HCT116 (cell line): Measurements from ENCODE around the gene OLAH. TPM values are rescaled to one million over a fixed set of nuclear protein-coding genes. Genes with fewer than 3 reads are reported as not detected.

Experiments
- ATAC-seq: fragments of 200-7000 bp; cut with Tn5 transposase; 2 replicates; pipeline ENCODE4 v1.9.1; 2020; ENCODE audit warnings: mild to moderate bottlenecking, moderate library complexity
- BruUV-seq: library from RNA; stranded (reverse); fragments of 400-500 nt; replicated peaks from 2 replicates; lab custom pipeline; 2021; lab: Mats Ljungman, UMichigan
- CTCF ChIA-PET: fragments of 300-600 bp; sonication (Branson Sonifier 250); formaldehyde crosslinking; loops from one replicate; lab custom pipeline; 2021; ENCODE audit warnings: antibody characterized with exemption; lab: Charles Lee
- POLR2A ChIA-PET: fragments of 300-600, 350-600 bp; sonication (Branson Sonifier 250); formaldehyde crosslinking; loops from one replicate; lab custom pipeline; 2021; ENCODE audit warnings: antibody characterized with exemption; lab: Charles Lee
- RAD21 ChIA-PET, 2 experiments: fragments of 300-600 bp; sonication (Branson Sonifier 250); formaldehyde crosslinking; loops; one replicate each; lab custom pipeline; 2023; ENCODE audit warnings: low total read pairs in 2 of 2; ENCODE audit not compliant: uncharacterized antibody in 2 of 2, unreplicated experiment in 2 of 2, low non-redundant PET in 1 of 2; lab: Charles Lee
- DNase-seq: peaks from one replicate; pipeline ENCODE4 v3.0.0-alpha.2; 2010; ENCODE audit warnings: low read depth, low spot score
- H2AFZ ChIP-seq: fragments of 200-600 bp; shearing (Covaris generic), sonication (generic); 2 replicates; pipeline ENCODE4 v1.6.1; 2017; ENCODE audit warnings: low read depth, mixed run types, mixed read lengths, antibody characterized with exemption, low read length; ENCODE audit not compliant: poor library complexity, severe bottlenecking
- H3K27ac ChIP-seq: 2 replicates; pipeline ENCODE4 v1.5.1; 2012; ENCODE audit warnings: low read depth, low read length
- H3K27me3 ChIP-seq: fragments of 200-600 bp; sonication (generic); 2 replicates; pipeline ENCODE4 v1.6.1; 2016; ENCODE audit warnings: mixed run types, low read length, mixed read lengths; ENCODE audit not compliant: insufficient read depth
- H3K36me3 ChIP-seq, 2 experiments: fragments of 200-500 bp in 1 of 2; fragments of 200-600 bp in 1 of 2; sonication (Bioruptor generic) in 1 of 2; sonication (generic) in 1 of 2; 2 replicates each; pipeline versions ENCODE4 v1.5.1 to v1.6.1; 2014 to 2016; ENCODE audit warnings: low read length in 2 of 2, inconsistent platforms in 1 of 2, mixed read lengths in 1 of 2, mixed run types in 1 of 2; ENCODE audit not compliant: insufficient read depth in 2 of 2, control insufficient read depth in 1 of 2
- H3K4me1 ChIP-seq, 2 experiments: fragments of 200-600 bp in 1 of 2; sonication (generic) in 1 of 2; 2 replicates each; pipeline versions ENCODE4 v1.5.1 to v1.6.1; 2012 to 2017; ENCODE audit warnings: low read length in 2 of 2, inconsistent platforms in 1 of 2, mild to moderate bottlenecking in 1 of 2, mixed read lengths in 1 of 2, mixed run types in 1 of 2, moderate library complexity in 1 of 2; ENCODE audit not compliant: insufficient read depth in 2 of 2, control insufficient read depth in 1 of 2
- H3K4me2 ChIP-seq: fragments of 200-600 bp; sonication (generic); 2 replicates; pipeline ENCODE4 v1.6.1; 2017; ENCODE audit warnings: mixed run types, low read length, mixed read lengths
- H3K4me3 ChIP-seq, 2 experiments: fragments of 200-600 bp in 1 of 2; sonication (generic) in 1 of 2; replicated peaks in 1 of 2; 2 replicates each; pipeline ENCODE4 v1.5.1; 2011 to 2016; ENCODE audit warnings: low read length in 2 of 2, control low read depth in 1 of 2, low read depth in 1 of 2, mild to moderate bottlenecking in 1 of 2, mixed read lengths in 1 of 2, mixed run types in 1 of 2
- H3K79me2 ChIP-seq: fragments of 200-600 bp; sonication (generic); 2 replicates; pipeline ENCODE4 v1.6.1; 2017; ENCODE audit warnings: mild to moderate bottlenecking, mixed run types, low read length, moderate library complexity, mixed read lengths; ENCODE audit not compliant: insufficient read depth
- H3K9ac ChIP-seq: fragments of 200-600 bp; sonication (generic); 2 replicates; pipeline ENCODE4 v1.6.1; 2016; ENCODE audit warnings: low read length, mixed read lengths
- H3K9me2 ChIP-seq: fragments of 200-600 bp; sonication (generic), shearing (Covaris generic); 2 replicates; pipeline ENCODE4 v1.6.1; 2017; ENCODE audit warnings: mixed run types, mild to moderate bottlenecking, moderate library complexity; ENCODE audit not compliant: insufficient read depth
- H3K9me3 ChIP-seq, 2 experiments: fragments of 200-500 bp in 1 of 2; fragments of 200-600 bp in 1 of 2; sonication (Bioruptor generic) in 1 of 2; sonication (generic) in 1 of 2; 2 replicates each; pipeline ENCODE4 v1.6.1; 2014 to 2017; ENCODE audit warnings: low read length in 2 of 2, mixed read lengths in 2 of 2, inconsistent platforms in 1 of 2, low read depth in 1 of 2, mild to moderate bottlenecking in 1 of 2, mixed run types in 1 of 2, moderate library complexity in 1 of 2; ENCODE audit not compliant: control insufficient read depth in 1 of 2, insufficient read depth in 1 of 2
- H4K20me1 ChIP-seq: fragments of 200-600 bp; sonication (generic), shearing (Covaris generic); 2 replicates; pipeline ENCODE4 v1.6.1; 2017; ENCODE audit warnings: mixed run types, mild to moderate bottlenecking, moderate library complexity; ENCODE audit not compliant: insufficient read depth
- CEBPB ChIP-seq: IDR thresholded peaks from 2 replicates; pipeline ENCODE4 v1.6.1; 2012; ENCODE audit warnings: low read depth
- EGR1 ChIP-seq: IDR thresholded peaks from 2 replicates; pipeline ENCODE4 v1.6.1; 2012; ENCODE audit warnings: low read depth
- EZH2 ChIP-seq: fragments of 200-600 bp; sonication (generic); IDR thresholded peaks from 2 replicates; pipeline ENCODE4 v1.6.1; 2017; ENCODE audit warnings: antibody characterized with exemption, mixed run types
- FOSL1 ChIP-seq: IDR thresholded peaks from 2 replicates; pipeline ENCODE4 v1.6.1; 2012; ENCODE audit warnings: low read depth
- POLR2A ChIP-seq: IDR thresholded peaks from 2 replicates; pipeline ENCODE4 v1.7.0; 2011; ENCODE audit warnings: borderline replicate concordance; ENCODE audit not compliant: insufficient read depth, insufficient read length; ENCODE audit errors: extremely low read depth
- RAD21 ChIP-seq: IDR thresholded peaks from 2 replicates; pipeline ENCODE4 v1.6.1; 2012; ENCODE audit warnings: low read depth, mild to moderate bottlenecking
- ZFX ChIP-seq: fragments of 450-650 bp; IDR thresholded peaks from 2 replicates; pipeline ENCODE4 v1.6.1; 2017
- intact Hi-C: fragments of 100-400 bp; cut with micrococcal nuclease; formaldehyde crosslinking; loops from 2 replicates; pipeline ENCODE4 v1.10.0; 2022
- total RNA-seq: library from RNA; stranded (reverse); gene quantifications from one replicate; pipeline ENCODE4 v1.2.1, GENCODE V29; 2021; ENCODE audit not compliant: unreplicated experiment
- TF ChIP-seq, protein P1 (sequence below), 3 experiments: fragments of 200-600 bp in 1 of 3; sonication (generic) in 1 of 3; IDR thresholded peaks in 2 of 3; conservative IDR thresholded peaks in 1 of 3; 2 replicates each; pipeline ENCODE4 v1.5.1; 2012 to 2017; ENCODE audit warnings: low read depth in 2 of 3, low read length in 2 of 3, antibody characterized with exemption in 1 of 3, borderline replicate concordance in 1 of 3, control low read depth in 1 of 3, mild to moderate bottlenecking in 1 of 3, mixed read lengths in 1 of 3, mixed run types in 1 of 3, moderate library complexity in 1 of 3; ENCODE audit not compliant: insufficient read depth in 1 of 3
- TF ChIP-seq, protein P2 (sequence below): IDR thresholded peaks from 2 replicates; pipeline ENCODE4 v1.6.1; 2012
- TF ChIP-seq, protein P3 (sequence below): IDR thresholded peaks from 2 replicates; pipeline ENCODE4 v1.6.1; 2011; ENCODE audit warnings: mild to moderate bottlenecking, low read length, moderate library complexity; ENCODE audit not compliant: insufficient replicate concordance; ENCODE audit errors: extremely low read depth

OLAH gene
- total RNA-seq, 1 experiment from 2014 or later, result not detected

DNA sequence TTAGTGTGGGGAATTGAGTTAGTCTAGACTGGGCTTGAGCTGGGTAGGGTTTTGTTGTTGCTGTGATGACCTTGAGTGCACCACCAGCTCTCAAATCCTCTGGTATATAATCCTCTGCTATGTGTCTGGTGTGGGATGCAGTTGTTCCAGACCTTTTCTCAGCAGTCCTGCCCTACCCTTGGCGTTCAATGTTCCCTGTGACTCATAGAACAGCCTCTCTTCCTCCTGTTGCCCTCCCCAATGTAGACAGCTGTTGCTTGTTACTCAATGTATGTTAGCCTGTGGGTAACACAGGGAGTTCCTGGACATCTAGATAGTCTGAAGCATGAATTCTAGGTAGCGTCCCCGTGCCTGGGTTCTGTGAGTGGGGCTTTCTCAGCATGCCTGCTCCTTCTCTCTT is 25.1 kb downstream of the OLAH start:
- Histone ChIP-seq H3K27me3 (no peaks in the 10 kb centered on the region), H3K9ac (no peak overlapping the region), H3K9me2 (no peaks in the 10 kb centered on the region), H3K4me2 (no peak overlapping the region), H3K4me3 (no peak overlapping the region), H3K9me3 (no peaks in the 10 kb centered on the region), H3K4me1 (no peaks in the 10 kb centered on the region), H2AFZ (no peak overlapping the region), H3K79me2 (no peaks in the 10 kb centered on the region), H3K27ac (no peak overlapping the region), H4K20me1 (no peaks in the 10 kb centered on the region), H3K36me3 (no peaks in the 10 kb centered on the region)
- TF ChIP-seq RAD21 (no peak), CEBPB (no peak), EZH2 (no peak), FOSL1 (no peak), EGR1 (no peak), ZFX (no peak), POLR2A (no peak)
- TF ChIP-seq, protein P1, sequence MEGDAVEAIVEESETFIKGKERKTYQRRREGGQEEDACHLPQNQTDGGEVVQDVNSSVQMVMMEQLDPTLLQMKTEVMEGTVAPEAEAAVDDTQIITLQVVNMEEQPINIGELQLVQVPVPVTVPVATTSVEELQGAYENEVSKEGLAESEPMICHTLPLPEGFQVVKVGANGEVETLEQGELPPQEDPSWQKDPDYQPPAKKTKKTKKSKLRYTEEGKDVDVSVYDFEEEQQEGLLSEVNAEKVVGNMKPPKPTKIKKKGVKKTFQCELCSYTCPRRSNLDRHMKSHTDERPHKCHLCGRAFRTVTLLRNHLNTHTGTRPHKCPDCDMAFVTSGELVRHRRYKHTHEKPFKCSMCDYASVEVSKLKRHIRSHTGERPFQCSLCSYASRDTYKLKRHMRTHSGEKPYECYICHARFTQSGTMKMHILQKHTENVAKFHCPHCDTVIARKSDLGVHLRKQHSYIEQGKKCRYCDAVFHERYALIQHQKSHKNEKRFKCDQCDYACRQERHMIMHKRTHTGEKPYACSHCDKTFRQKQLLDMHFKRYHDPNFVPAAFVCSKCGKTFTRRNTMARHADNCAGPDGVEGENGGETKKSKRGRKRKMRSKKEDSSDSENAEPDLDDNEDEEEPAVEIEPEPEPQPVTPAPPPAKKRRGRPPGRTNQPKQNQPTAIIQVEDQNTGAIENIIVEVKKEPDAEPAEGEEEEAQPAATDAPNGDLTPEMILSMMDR (IDR thresholded peaks at IDR 0.05 in 2 of 3, conservative IDR thresholded peaks at IDR 0.05 in 1 of 3; ENCODE audit: borderline replicate concordance in 1 of 3, insufficient read depth in 1 of 3, low read depth in 2 of 3, low read length in 2 of 3), result no peak
- TF ChIP-seq, protein P2, sequence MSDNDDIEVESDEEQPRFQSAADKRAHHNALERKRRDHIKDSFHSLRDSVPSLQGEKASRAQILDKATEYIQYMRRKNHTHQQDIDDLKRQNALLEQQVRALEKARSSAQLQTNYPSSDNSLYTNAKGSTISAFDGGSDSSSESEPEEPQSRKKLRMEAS, result no peak
- ChIA-PET POLR2A (no interaction called here), RAD21 (no interaction called here), CTCF (no interaction called here)
- DNase-seq (no peak), ATAC-seq (no peak)
- intact Hi-C loops, result no loop called here
- BruUV-seq, result no TSS peak

DNA sequence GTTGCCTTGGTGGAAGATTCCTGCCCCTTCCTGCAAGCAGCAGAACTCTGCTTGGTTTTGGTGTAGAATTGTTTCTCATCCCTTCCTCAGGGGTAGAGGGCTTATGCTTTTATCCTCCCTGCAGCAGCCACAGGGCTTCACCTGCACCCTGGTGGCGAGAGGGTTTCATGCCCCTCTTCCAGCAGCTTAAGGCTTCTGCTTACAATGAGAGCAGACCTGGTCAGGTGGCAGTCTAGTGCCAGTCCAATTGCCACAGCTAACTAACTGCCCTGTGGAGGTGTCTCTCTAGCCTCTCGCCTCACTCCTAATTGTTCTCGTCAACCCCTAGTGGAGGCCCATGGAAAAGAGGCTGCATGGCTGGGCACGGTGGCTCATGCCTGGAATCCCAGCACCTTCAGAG is 25.5 kb downstream of the OLAH start:
- intact Hi-C loops, result no loop called here
- TF ChIP-seq EZH2 (no peak), RAD21 (peak; percentile 30)
- TF ChIP-seq, protein P3, sequence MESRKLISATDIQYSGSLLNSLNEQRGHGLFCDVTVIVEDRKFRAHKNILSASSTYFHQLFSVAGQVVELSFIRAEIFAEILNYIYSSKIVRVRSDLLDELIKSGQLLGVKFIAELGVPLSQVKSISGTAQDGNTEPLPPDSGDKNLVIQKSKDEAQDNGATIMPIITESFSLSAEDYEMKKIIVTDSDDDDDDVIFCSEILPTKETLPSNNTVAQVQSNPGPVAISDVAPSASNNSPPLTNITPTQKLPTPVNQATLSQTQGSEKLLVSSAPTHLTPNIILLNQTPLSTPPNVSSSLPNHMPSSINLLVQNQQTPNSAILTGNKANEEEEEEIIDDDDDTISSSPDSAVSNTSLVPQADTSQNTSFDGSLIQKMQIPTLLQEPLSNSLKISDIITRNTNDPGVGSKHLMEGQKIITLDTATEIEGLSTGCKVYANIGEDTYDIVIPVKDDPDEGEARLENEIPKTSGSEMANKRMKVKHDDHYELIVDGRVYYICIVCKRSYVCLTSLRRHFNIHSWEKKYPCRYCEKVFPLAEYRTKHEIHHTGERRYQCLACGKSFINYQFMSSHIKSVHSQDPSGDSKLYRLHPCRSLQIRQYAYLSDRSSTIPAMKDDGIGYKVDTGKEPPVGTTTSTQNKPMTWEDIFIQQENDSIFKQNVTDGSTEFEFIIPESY, result no peak
- TF ChIP-seq, protein P1 (IDR thresholded peaks at IDR 0.05 in 2 of 3, conservative IDR thresholded peaks at IDR 0.05 in 1 of 3; ENCODE audit: borderline replicate concordance in 1 of 3, insufficient read depth in 1 of 3, low read depth in 2 of 3, low read length in 2 of 3), result peak in 2 of 3 experiments; percentile 7; a peak in 2 of 6 replicates
- H3K36me3 ChIP-seq, result no peaks in the 10 kb centered on the region
- H3K27me3 ChIP-seq, result no peaks in the 10 kb centered on the region
- ChIA-PET RAD21 (no interaction called here), POLR2A (no interaction called here), CTCF (no interaction called here)
- no peak overlapping the region for H3K9ac ChIP-seq
- H3K27ac ChIP-seq, result no peak overlapping the region
- no peaks in the 10 kb centered on the region for H3K9me2 ChIP-seq
- BruUV-seq, result no TSS peak
- DNase-seq (no peak), ATAC-seq (peak; percentile 66)
- H3K4me3 ChIP-seq, result no peak overlapping the region
- H4K20me1 ChIP-seq, result no peaks in the 10 kb centered on the region
- no peak overlapping the region for H3K4me2 ChIP-seq
- H3K4me1 ChIP-seq, result no peaks in the 10 kb centered on the region
- H3K9me3 ChIP-seq, result no peaks in the 10 kb centered on the region
- no peak overlapping the region for H2AFZ ChIP-seq
- no peaks in the 10 kb centered on the region for H3K79me2 ChIP-seq
